Activated CD4-positive, alpha-beta memory T cell treated with anti-CD3 and anti-CD28 coated beads for 36 hours (primary cell): ENCODE measurements around the gene TNS3. TPM values are rescaled to one million over a fixed set of nuclear protein-coding genes. Genes with fewer than 3 reads are reported as not detected.

Source experiments
- CTCF ChIA-PET: fragments of 350-600 bp; sonication (Branson Sonifier 250); formaldehyde crosslinking; loops from one replicate; lab custom pipeline; 2021; ENCODE audit warnings: antibody characterized with exemption, inconsistent platforms; lab: Charles Lee
- POLR2A ChIA-PET: fragments of 350-600 bp; sonication (Branson Sonifier 250); formaldehyde crosslinking; loops from one replicate; lab custom pipeline; 2021; ENCODE audit warnings: antibody characterized with exemption; lab: Charles Lee
- DNase-seq: peaks from one replicate; pipeline ENCODE4 v3.0.0-alpha.2; 2020
- H3K27ac Mint-ChIP-seq: one replicate; pipeline ENCODE4 v1.8.0; 2021; ENCODE audit warnings: mixed read lengths
- H3K27me3 Mint-ChIP-seq: one replicate; pipeline ENCODE4 v1.8.0; 2021; ENCODE audit warnings: mixed read lengths
- H3K36me3 Mint-ChIP-seq: one replicate; pipeline ENCODE4 v1.8.0; 2021; ENCODE audit warnings: mixed read lengths
- H3K4me1 Mint-ChIP-seq: one replicate; pipeline ENCODE4 v1.8.0; 2021; ENCODE audit warnings: low read depth, mixed read lengths
- H3K4me3 Mint-ChIP-seq: one replicate; pipeline ENCODE4 v1.8.0; 2021; ENCODE audit warnings: mild to moderate bottlenecking, mixed read lengths
- H3K9me3 Mint-ChIP-seq: one replicate; pipeline ENCODE4 v1.8.0; 2021; ENCODE audit warnings: mixed read lengths
- intact Hi-C: fragments of 100-400 bp; cut with micrococcal nuclease; formaldehyde crosslinking; loops from one replicate; pipeline ENCODE4 v1.15.1; 2023
- total RNA-seq, 2 experiments: library from RNA; stranded (reverse); gene quantifications; one replicate each; pipeline ENCODE4 v1.2.3, GENCODE V29; 2021

The TNS3 gene
- total RNA-seq, 2 experiments from 2014 or later, result 0.15 to 0.31 TPM

DNA sequence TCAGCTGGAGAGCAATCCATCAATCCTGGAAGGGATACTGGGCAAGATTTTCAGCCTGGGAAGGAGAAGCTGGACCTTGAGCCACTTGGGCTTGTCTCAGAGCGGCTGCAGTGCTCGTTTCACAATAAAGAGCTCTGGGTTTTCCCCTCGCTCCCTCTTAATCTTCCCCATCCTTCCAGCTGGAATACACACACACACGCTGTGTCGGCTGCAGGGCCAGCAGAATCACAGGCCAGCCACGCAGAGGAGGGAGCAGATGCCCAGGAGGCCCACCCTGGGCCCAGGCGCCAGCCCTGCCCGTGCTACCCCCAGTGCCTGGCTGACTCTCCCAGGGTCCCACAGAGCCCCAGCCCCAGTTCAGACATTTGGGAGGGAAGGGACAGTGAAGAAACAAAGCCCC, 255.1 kb downstream of the TNS3 start:
- Mint-ChIP-seq H3K27ac (no peak overlapping the region), H3K36me3 (no peaks in the 10 kb centered on the region), H3K4me1 (no peaks in the 10 kb centered on the region), H3K9me3 (no peaks in the 10 kb centered on the region), H3K4me3 (no peak overlapping the region), H3K27me3 (no peaks in the 10 kb centered on the region)
- ChIA-PET POLR2A (no interaction called here), CTCF (no interaction called here)
- intact Hi-C loops, result no loop called here
- DNase-seq, result no peak

DNA sequence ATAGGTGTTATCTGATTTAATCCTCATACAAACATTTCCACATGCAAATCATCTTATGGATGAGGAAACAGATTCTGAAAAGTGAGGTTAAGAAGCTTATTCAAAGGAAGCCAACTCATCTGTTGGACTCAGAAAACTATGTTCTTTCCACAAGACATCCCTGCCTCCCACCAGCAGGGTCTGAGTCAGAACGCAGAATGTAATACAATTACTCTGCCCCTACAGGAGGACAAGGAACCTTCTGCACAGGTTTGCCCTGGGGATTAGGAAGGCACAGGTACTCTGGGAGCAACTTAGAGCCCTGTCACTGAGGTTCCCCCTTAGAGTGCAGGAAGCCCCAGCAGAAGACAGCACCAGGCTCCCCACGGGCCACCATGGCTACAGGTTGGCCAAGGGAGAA, 255.7 kb downstream of the TNS3 start:
- DNase-seq, result no peak
- CTCF ChIA-PET, result no interaction called here
- no peaks in the 10 kb centered on the region for H3K4me1 Mint-ChIP-seq
- H3K27ac Mint-ChIP-seq, result no peak overlapping the region
- no peaks in the 10 kb centered on the region for H3K36me3 Mint-ChIP-seq
- intact Hi-C loops, result no loop called here
- no peak overlapping the region for H3K4me3 Mint-ChIP-seq
- no peaks in the 10 kb centered on the region for H3K27me3 Mint-ChIP-seq
- POLR2A ChIA-PET, result no interaction called here
- H3K9me3 Mint-ChIP-seq, result no peaks in the 10 kb centered on the region

DNA sequence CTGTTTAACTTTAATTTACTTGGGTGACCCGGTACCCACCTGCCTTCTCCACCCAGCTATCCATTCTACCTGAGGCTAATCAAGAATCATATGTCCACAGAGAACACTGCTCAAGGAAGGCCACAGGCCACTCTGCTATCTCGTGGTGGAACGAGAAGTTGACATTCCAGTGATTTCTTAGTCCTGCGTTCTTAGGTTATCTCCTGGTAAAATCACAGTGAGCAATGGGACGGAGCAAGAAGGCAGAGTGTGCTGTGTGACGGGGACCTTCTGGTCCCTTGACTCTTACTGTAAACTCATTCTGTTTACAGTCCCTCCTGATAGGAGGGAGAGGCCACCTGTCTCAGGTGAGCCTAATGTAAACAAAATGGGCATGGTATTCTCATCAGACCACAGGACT, 256.6 kb downstream of the TNS3 start:
- CTCF ChIA-PET, result no interaction called here
- Mint-ChIP-seq H3K9me3 (no peaks in the 10 kb centered on the region), H3K27me3 (no peaks in the 10 kb centered on the region), H3K36me3 (no peaks in the 10 kb centered on the region), H3K4me1 (no peaks in the 10 kb centered on the region), H3K4me3 (no peak overlapping the region), H3K27ac (no peak overlapping the region)
- POLR2A ChIA-PET, result no interaction called here
- intact Hi-C loops, result no loop called here
- DNase-seq, result no peak

DNA sequence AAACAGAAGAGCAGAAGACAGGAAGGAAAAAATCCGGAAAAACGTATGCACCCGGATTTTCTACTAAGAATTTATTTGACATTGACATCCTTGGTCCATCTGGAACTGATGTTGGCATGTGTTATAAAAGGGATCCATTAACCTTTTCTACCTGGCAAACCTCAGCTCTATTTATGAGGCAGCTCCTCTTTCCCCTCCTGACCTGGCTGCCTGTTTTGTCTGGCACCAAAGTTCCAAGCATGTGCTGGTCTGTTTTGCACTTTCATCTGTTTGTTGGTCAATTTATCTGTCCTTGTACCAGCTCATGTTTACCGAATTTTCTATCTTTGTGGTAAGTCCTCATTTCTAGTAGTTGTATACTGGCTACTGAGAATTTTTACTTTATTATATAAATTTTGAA, 258.0 kb downstream of the TNS3 start:
- ChIA-PET POLR2A (no interaction called here), CTCF (no interaction called here)
- H3K36me3 Mint-ChIP-seq, result no peaks in the 10 kb centered on the region
- intact Hi-C loops, result no loop called here
- DNase-seq, result no peak
- H3K27me3 Mint-ChIP-seq, result no peaks in the 10 kb centered on the region
- H3K9me3 Mint-ChIP-seq, result no peaks in the 10 kb centered on the region
- H3K27ac Mint-ChIP-seq, result no peak overlapping the region
- no peaks in the 10 kb centered on the region for H3K4me1 Mint-ChIP-seq
- no peak overlapping the region for H3K4me3 Mint-ChIP-seq

GRCh38 chr7:47322731-47323130, 259.2 kb downstream of the TNS3 start:
- Mint-ChIP-seq H3K27me3 (no peaks in the 10 kb centered on the region), H3K4me1 (no peaks in the 10 kb centered on the region), H3K36me3 (no peaks in the 10 kb centered on the region), H3K9me3 (no peaks in the 10 kb centered on the region), H3K27ac (no peak overlapping the region), H3K4me3 (no peak overlapping the region)
- no peak for DNase-seq
- ChIA-PET CTCF (no interaction called here), POLR2A (no interaction called here)
- intact Hi-C loops, result no loop called here

GRCh38 chr7:47320296-47320695, 261.6 kb downstream of the TNS3 start:
- POLR2A ChIA-PET, result no interaction called here
- no peak for DNase-seq
- peaks cover 4% of the 10 kb centered on the region for H3K27me3 Mint-ChIP-seq
- H3K27ac Mint-ChIP-seq, result no peak overlapping the region
- no peak overlapping the region for H3K4me3 Mint-ChIP-seq
- no peaks in the 10 kb centered on the region for H3K9me3 Mint-ChIP-seq
- intact Hi-C loops, result no loop called here
- CTCF ChIA-PET, result no interaction called here
- no peaks in the 10 kb centered on the region for H3K36me3 Mint-ChIP-seq
- H3K4me1 Mint-ChIP-seq, result no peaks in the 10 kb centered on the region

DNA sequence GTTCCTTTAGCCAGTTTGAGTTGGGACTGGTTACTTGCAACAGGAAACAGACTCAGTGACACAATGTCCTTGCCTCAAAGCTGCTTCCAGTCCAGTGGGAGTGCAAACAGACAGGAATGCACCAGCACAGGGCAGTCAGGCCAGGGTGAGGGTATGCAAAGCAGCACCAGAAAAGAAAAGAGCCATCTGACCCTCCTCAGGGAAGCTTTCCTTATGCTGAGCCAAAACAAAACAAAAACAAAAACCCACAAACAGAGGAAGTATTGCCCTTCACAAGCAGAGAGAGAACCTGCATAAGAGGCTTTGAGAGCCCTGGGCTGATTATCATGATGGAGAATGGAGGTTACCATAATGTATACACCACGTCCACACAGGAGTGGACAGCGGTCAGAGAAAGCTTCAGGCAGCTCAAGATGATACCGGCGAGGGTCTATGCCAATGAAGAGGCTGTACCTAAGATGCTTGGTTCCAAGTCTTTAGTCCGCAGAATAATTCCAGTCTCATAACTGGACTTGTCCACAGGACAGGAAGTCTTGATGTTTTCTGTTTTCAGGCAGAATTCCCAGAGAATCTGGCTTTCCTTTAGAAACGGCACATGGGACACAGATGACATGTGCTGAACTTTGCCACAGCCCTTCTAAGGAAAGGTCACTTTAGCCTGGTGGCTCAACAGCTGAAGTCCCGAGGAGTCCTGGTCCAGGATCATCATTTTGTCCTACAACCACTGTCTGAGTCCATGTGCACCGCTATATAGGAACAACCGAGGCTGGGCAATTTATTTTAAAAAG, 263.3 kb downstream of the TNS3 start:
- POLR2A ChIA-PET, result no interaction called here
- Mint-ChIP-seq H3K36me3 (no peaks in the 10 kb centered on the region), H3K4me1 (no peaks in the 10 kb centered on the region), H3K27ac (no peak overlapping the region), H3K27me3 (peaks cover 4% of the 10 kb centered on the region), H3K9me3 (no peaks in the 10 kb centered on the region), H3K4me3 (no peak overlapping the region)
- intact Hi-C loops, result no loop called here
- DNase-seq, result no peak
- CTCF ChIA-PET, result no interaction called here

- H3K9me3 Mint-ChIP-seq, result no peaks in the 10 kb centered on the region
- DNase-seq, result no peak
- H3K4me3 Mint-ChIP-seq, result no peak overlapping the region
- H3K27ac Mint-ChIP-seq, result no peak overlapping the region
- H3K27me3 Mint-ChIP-seq, result peaks cover 4% of the 10 kb centered on the region
- intact Hi-C loops, result no loop called here
- H3K36me3 Mint-ChIP-seq, result no peaks in the 10 kb centered on the region
- POLR2A ChIA-PET, result no interaction called here
- H3K4me1 Mint-ChIP-seq, result no peaks in the 10 kb centered on the region
- CTCF ChIA-PET, result no interaction called here
These were observed 264.4 kb downstream of the TNS3 start for GRCh38 chr7:47317487-47317886.

GRCh38 chr7:47314728-47315607, 266.9 kb downstream of the TNS3 start:
- H3K27me3 Mint-ChIP-seq, result peaks cover 4% of the 10 kb centered on the region
- no peaks in the 10 kb centered on the region for H3K9me3 Mint-ChIP-seq
- CTCF ChIA-PET, result no interaction called here
- no peak for DNase-seq
- POLR2A ChIA-PET, result no interaction called here
- H3K36me3 Mint-ChIP-seq, result no peaks in the 10 kb centered on the region
- no peak overlapping the region for H3K27ac Mint-ChIP-seq
- intact Hi-C loops, result no loop called here
- H3K4me3 Mint-ChIP-seq, result no peak overlapping the region
- H3K4me1 Mint-ChIP-seq, result no peaks in the 10 kb centered on the region

DNA sequence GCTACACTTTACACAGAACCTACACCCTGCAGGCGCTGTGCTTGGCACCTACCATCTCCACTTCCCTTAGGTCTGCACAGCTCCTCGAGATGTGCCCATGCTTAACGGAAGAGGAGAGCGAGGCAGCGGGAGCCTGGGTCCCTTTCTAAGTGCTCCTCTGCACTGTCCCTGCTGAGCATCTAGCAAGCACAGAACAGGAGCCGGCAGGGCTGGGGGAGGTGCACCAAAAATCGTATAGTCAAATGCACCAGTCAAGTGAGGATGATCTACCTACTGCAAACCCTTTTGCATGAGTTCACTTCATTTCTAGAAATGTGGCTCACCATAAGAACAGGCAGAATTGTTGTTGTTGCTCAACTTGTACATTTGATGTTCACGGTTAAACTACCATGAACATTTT, 267.7 kb downstream of the TNS3 start:
- DNase-seq, result no peak
- ChIA-PET POLR2A (no interaction called here), CTCF (no interaction called here)
- Mint-ChIP-seq H3K4me1 (no peaks in the 10 kb centered on the region), H3K27me3 (peaks cover 4% of the 10 kb centered on the region), H3K27ac (no peak overlapping the region), H3K4me3 (no peak overlapping the region), H3K36me3 (no peaks in the 10 kb centered on the region), H3K9me3 (no peaks in the 10 kb centered on the region)
- intact Hi-C loops, result no loop called here

- Mint-ChIP-seq H3K4me1 (no peaks in the 10 kb centered on the region), H3K27ac (no peak overlapping the region), H3K27me3 (peaks cover 4% of the 10 kb centered on the region), H3K36me3 (no peaks in the 10 kb centered on the region), H3K4me3 (no peak overlapping the region), H3K9me3 (peaks cover 5% of the 10 kb centered on the region)
- intact Hi-C loops, result no loop called here
- CTCF ChIA-PET, result no interaction called here
- POLR2A ChIA-PET, result no interaction called here
- no peak for DNase-seq
These were observed 268.3 kb downstream of the TNS3 start for GRCh38 chr7:47313564-47313963.

GRCh38 chr7:47311891-47312290, 270.0 kb downstream of the TNS3 start:
- Mint-ChIP-seq H3K36me3 (no peaks in the 10 kb centered on the region), H3K9me3 (peaks cover 6% of the 10 kb centered on the region), H3K27ac (no peak overlapping the region), H3K4me1 (no peaks in the 10 kb centered on the region), H3K4me3 (no peak overlapping the region), H3K27me3 (peaks cover 4% of the 10 kb centered on the region)
- DNase-seq, result no peak
- ChIA-PET CTCF (no interaction called here), POLR2A (no interaction called here)
- intact Hi-C loops, result no loop called here

- Mint-ChIP-seq H3K4me3 (no peak overlapping the region), H3K27ac (no peak overlapping the region), H3K4me1 (no peaks in the 10 kb centered on the region), H3K9me3 (peaks cover 6% of the 10 kb centered on the region), H3K27me3 (no peaks in the 10 kb centered on the region), H3K36me3 (no peaks in the 10 kb centered on the region)
- no peak for DNase-seq
- ChIA-PET CTCF (no interaction called here), POLR2A (no interaction called here)
- intact Hi-C loops, result no loop called here
These were observed 271.9 kb downstream of the TNS3 start for GRCh38 chr7:47310020-47310419.
